ENCODE data around the gene ETS2.

ETS2 gene

DNA sequence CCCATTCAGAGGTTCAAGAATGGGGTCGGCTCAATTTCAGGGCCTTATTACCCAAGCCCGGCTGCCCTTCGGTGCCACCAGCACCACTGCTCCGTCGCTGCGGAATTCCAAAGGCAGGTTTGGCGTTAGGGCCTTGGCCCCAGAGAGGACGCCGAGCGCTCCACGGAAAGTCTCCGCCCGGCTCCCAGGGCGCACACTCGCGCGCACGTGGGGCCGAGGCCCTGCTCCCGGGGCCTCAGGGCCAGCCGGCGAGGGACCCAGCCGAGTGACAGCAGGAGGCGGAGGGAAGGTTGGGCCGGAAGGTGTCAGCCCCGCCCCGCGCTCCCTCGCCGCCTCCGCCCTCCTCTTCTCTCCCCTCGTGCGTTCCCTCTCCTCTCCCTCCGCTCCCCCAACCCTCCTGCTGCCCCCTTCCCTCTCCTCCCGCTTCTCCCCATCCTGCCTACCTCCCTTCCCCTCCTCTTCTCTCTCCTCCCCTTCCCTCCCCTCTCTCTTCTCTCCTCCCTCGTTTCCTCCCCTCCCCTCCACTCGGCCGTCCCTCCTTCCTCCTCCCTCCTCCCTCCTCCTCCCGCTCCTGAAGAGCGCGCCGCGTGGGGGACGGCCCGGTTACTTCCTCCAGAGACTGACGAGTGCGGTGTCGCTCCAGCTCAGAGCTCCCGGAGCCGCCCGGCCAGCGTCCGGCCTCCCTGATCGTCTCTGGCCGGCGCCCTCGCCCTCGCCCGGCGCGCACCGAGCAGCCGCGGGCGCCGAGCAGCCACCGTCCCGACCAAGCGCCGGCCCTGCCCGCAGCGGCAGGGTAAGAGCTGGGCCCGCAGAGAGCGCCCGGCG, at the start of gene ETS2:
Gene ETS2, plus strand, starts transcription at position 602 of the 825 bp plus-strand sequence. CDS start 4,106 bp downstream, outside the sequence.
- H3K4me3 ChIP-seq (ENCODE audit: low read depth, low read length) = peak within 1 kb of the TSS; percentile 80
- peaks cover 16% of the 10 kb centered on the region for H3K4me1 ChIP-seq (ENCODE audit: control insufficient read depth, insufficient read depth, low read length)

DNA sequence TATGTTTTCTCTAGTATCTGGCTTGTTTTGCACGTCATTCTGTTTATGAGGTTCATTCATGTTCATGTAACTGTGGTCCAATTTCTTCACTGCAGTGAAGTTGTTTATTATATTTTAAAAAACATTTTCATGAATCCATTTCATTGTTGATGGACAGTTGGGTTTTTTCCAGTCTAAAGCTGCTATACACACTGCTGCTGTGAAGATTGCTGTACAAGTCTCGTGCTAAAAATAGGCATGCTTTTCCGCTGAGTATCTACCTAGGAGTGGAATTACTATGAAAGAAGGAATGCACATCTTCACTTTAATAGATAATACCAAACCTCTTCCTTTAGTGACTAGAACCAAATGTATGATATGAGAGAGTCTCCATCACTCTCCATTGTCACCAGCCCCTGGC, 49.0 kb upstream of the ETS2 start:
- Histone ChIP-seq H3K9me3 (ENCODE audit: control insufficient read depth, insufficient read depth, low read length) (no peaks in the 10 kb centered on the region), H3K4me1 (ENCODE audit: control insufficient read depth, insufficient read depth, low read length) (no peaks in the 10 kb centered on the region), H3K9ac (ENCODE audit: low read depth, low read length) (no peak overlapping the region), H3K36me3 (ENCODE audit: control insufficient read depth, insufficient read depth, low read length) (no peaks in the 10 kb centered on the region), H3K27me3 (ENCODE audit: control insufficient read depth, insufficient read depth, low read length) (peaks cover 31% of the 10 kb centered on the region), H3K4me3 (ENCODE audit: low read depth, low read length) (no peak overlapping the region)

More for the DNA sequence above, at the start of gene ETS2:
- H3K27me3 ChIP-seq (ENCODE audit: control insufficient read depth, insufficient read depth, low read length) = peaks cover 23% of the 10 kb centered on the region
- H3K9ac ChIP-seq (ENCODE audit: low read depth, low read length) = peak within 1 kb of the TSS; percentile 65
- H3K9me3 ChIP-seq (ENCODE audit: control insufficient read depth, insufficient read depth, low read length) = no peaks in the 10 kb centered on the region
- no peaks in the 10 kb centered on the region for H3K36me3 ChIP-seq (ENCODE audit: control insufficient read depth, insufficient read depth, low read length)

DNA sequence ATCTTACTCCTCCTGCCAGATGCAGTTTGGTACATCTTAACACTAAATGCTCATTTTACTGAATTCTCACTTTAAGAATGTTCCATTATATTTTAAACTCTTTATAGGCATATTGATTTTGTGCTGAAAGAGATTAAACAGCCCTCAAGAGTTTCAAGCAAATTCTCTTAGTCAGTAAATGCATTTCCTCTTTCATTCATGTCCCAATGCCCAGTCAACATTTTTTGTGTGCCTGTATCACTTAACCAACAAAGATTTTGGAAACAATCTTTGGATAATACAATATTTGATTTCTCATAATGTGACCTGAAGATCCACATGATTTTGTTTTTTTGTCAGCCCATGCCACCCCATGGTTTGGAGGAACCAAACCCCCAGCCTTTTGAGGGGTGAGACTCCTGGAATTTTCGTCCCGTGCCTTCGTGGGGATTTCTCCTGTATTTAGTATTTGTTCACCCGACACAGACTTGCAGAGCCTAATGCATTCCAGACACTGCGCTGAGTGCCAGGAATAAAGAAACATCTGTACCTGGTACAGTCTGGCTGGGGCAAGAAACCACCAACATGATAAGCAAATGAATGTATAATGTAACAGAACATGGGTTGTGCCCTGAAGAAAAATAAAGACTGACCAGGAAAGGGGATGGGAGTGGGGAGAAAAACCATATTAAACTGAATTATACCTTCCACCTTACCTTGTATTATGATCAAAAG, 47.1 kb upstream of the ETS2 start:
- H3K4me1 ChIP-seq (ENCODE audit: control insufficient read depth, insufficient read depth, low read length) = no peaks in the 10 kb centered on the region
- no peak overlapping the region for H3K4me3 ChIP-seq (ENCODE audit: low read depth, low read length)
- H3K36me3 ChIP-seq (ENCODE audit: control insufficient read depth, insufficient read depth, low read length) = no peaks in the 10 kb centered on the region
- no peaks in the 10 kb centered on the region for H3K9me3 ChIP-seq (ENCODE audit: control insufficient read depth, insufficient read depth, low read length)
- no peak overlapping the region for H3K9ac ChIP-seq (ENCODE audit: low read depth, low read length)
- H3K27me3 ChIP-seq (ENCODE audit: control insufficient read depth, insufficient read depth, low read length) = peaks cover 32% of the 10 kb centered on the region

DNA sequence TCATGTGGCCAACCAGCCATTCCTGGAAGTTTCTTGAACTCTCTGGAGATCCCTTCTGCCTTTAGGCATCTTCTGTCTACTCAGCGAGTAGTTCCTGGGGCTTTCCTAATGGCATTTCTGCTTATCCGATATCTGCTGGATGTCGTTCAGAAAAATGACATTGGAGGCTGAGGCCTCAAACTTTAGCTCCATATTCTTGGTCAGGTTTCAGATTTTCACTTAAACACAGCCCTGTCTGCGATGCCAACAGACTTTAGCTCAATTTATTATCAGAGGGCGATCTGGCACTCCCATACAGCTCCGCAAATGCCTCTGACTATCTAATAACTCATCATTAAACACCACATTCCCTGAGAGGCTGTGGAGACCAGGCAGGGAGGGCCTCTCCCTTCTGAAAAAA, 46.3 kb upstream of the ETS2 start:
- H3K36me3 ChIP-seq (ENCODE audit: control insufficient read depth, insufficient read depth, low read length) = no peaks in the 10 kb centered on the region
- peaks cover 32% of the 10 kb centered on the region for H3K27me3 ChIP-seq (ENCODE audit: control insufficient read depth, insufficient read depth, low read length)
- H3K4me3 ChIP-seq (ENCODE audit: low read depth, low read length) = no peak overlapping the region
- H3K9me3 ChIP-seq (ENCODE audit: control insufficient read depth, insufficient read depth, low read length) = no peaks in the 10 kb centered on the region
- H3K9ac ChIP-seq (ENCODE audit: low read depth, low read length) = no peak overlapping the region
- no peaks in the 10 kb centered on the region for H3K4me1 ChIP-seq (ENCODE audit: control insufficient read depth, insufficient read depth, low read length)

DNA sequence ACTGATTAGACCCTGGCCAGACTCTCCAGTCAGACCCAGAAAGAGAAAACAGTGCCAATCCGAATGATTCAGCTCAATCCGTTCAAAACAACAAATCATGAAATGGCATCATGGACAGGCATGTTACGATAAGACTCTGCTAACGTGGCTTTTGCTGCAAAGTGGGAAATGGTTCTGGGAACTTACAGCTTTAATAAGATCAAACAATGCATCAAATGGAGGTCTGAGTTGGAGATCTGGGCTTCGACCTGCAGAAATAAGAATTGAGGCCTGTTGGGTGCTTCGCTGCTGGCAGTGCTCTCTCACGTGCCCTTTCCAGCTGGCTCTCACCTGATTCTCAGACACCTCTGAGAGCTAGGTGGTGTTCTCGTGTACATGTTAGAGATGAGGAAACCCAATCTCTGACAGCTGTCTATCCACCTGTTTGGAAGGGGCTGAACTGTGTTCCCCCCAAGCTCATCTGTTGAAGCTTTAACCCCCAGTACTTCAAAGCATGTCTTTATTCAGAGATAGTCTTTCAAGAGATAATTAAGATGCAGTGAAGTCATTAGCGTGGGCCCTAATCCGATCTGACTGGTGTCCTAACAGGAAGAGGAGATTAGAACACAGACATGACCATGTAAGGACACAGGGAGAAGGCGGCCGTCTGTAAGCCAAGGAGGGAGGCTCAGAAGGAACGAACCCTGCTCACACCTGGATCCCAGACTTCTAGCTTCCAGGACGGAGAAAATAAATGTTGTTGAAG, 45.5 kb upstream of the ETS2 start:
- no peak overlapping the region for H3K4me3 ChIP-seq (ENCODE audit: low read depth, low read length)
- no peaks in the 10 kb centered on the region for H3K4me1 ChIP-seq (ENCODE audit: control insufficient read depth, insufficient read depth, low read length)
- H3K27me3 ChIP-seq (ENCODE audit: control insufficient read depth, insufficient read depth, low read length) = peaks cover 32% of the 10 kb centered on the region
- H3K9ac ChIP-seq (ENCODE audit: low read depth, low read length) = no peak overlapping the region
- H3K9me3 ChIP-seq (ENCODE audit: control insufficient read depth, insufficient read depth, low read length) = peaks cover under 1% of the 10 kb centered on the region
- no peaks in the 10 kb centered on the region for H3K36me3 ChIP-seq (ENCODE audit: control insufficient read depth, insufficient read depth, low read length)

DNA sequence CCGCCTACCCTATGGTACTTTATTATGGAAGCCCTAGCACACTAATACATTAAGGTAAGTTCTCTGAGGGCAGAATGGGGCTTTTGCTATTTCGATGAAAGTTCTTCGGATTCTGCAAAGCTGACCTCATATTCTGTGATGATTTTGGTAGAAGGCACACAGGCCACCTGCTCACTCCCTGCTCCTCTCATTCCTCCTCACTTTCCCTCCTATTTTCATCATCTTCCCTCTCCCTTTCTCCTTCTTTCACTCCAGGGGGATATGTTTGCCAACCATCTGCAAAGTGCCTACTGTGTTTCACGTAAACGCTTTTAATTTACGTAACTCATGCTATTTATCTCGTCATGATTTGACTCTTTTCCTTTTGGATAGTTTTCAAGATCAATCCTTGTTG, 45.0 kb upstream of the ETS2 start:
- Histone ChIP-seq H3K36me3 (ENCODE audit: control insufficient read depth, insufficient read depth, low read length) (no peaks in the 10 kb centered on the region), H3K9ac (ENCODE audit: low read depth, low read length) (no peak overlapping the region), H3K4me3 (ENCODE audit: low read depth, low read length) (no peak overlapping the region), H3K4me1 (ENCODE audit: control insufficient read depth, insufficient read depth, low read length) (no peaks in the 10 kb centered on the region), H3K9me3 (ENCODE audit: control insufficient read depth, insufficient read depth, low read length) (peaks cover 5% of the 10 kb centered on the region), H3K27me3 (ENCODE audit: control insufficient read depth, insufficient read depth, low read length) (peaks cover 32% of the 10 kb centered on the region)

DNA sequence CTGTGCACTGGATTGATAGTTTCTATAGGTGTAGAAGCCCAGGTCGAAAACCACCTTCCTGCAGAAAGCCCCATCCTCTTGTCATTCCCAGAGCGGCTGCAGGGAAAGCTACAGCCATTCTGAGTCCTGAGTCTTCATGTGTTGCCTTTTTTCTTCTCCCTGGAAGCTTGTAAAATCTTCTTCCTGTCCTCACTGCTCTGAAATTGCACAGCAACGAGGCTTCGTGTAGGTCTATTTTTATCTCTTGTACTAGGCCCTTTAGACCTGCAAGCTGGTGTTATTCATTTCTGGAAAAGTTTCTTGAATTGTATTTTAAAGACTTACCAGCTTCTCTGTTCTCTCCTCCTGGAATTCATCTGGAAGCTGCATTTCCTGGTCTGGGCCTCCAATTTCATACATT, 44.2 kb upstream of the ETS2 start:
- peaks cover 32% of the 10 kb centered on the region for H3K27me3 ChIP-seq (ENCODE audit: control insufficient read depth, insufficient read depth, low read length)
- no peak overlapping the region for H3K9ac ChIP-seq (ENCODE audit: low read depth, low read length)

DNA sequence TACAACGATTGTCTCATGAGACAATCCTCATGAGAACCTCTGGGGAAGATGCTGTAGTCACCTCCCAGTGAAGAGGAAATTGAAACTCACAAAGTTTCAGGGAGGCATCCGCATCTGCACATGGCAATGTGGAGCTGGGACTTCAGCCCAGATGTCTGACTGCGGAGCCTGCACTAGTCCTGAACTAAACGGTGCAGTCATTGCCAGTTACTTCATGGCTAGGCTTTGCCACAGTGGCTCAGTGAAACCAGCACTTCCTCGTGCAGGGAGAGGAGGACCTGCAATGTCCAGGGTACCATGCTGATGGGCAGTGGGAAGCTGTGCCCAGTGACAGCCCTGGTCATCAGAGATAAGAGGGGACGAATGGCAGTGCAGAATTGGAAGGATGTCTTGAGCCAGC, 40.7 kb upstream of the ETS2 start:
- Histone ChIP-seq H3K4me3 (ENCODE audit: low read depth, low read length) (no peak overlapping the region), H3K9me3 (ENCODE audit: control insufficient read depth, insufficient read depth, low read length) (peaks cover 5% of the 10 kb centered on the region), H3K36me3 (ENCODE audit: control insufficient read depth, insufficient read depth, low read length) (no peaks in the 10 kb centered on the region), H3K9ac (ENCODE audit: low read depth, low read length) (no peak overlapping the region), H3K4me1 (ENCODE audit: control insufficient read depth, insufficient read depth, low read length) (no peaks in the 10 kb centered on the region), H3K27me3 (ENCODE audit: control insufficient read depth, insufficient read depth, low read length) (peaks cover 14% of the 10 kb centered on the region)

More for the DNA sequence above, 44.2 kb upstream of the ETS2 start:
- H3K9me3 ChIP-seq (ENCODE audit: control insufficient read depth, insufficient read depth, low read length) = peaks cover 5% of the 10 kb centered on the region
- no peaks in the 10 kb centered on the region for H3K36me3 ChIP-seq (ENCODE audit: control insufficient read depth, insufficient read depth, low read length)
- H3K4me3 ChIP-seq (ENCODE audit: low read depth, low read length) = no peak overlapping the region
- no peaks in the 10 kb centered on the region for H3K4me1 ChIP-seq (ENCODE audit: control insufficient read depth, insufficient read depth, low read length)

DNA sequence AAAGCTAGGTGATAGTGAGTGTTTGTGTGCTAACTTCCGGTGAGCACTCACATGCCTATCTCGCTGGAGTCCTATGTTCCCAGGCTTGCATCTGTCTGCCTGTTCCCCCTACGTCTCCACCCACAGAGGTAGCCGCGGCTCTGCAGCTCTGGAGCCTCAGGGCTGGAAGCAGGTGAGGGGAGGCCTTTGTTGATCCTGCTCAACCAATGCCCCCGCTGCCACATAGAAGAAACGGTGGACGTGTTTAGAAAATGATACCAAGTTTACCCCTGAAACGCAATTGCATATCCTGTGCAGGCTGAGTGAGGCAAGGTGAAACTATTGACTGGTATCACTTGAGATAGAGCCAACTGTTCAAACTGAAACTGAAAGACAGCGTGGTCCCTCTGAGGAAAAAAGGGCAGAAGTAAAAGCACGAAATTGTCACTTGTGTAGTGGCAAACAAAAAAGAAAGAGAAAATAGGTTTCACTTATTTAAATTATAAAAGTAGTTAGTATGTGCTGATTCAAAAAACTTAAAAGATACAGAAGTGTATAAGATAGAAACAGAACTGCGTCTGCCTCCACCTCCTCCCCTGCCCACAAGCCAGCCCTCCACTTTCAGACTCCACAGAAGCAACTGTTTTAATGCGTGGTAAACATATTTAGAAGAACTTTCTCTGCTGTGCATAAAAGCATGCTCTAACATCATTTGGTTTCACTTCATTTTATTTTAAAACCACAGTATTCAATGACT, 38.6 kb upstream of the ETS2 start:
- Histone ChIP-seq H3K27me3 (ENCODE audit: control insufficient read depth, insufficient read depth, low read length) (no peaks in the 10 kb centered on the region), H3K9ac (ENCODE audit: low read depth, low read length) (no peak overlapping the region), H3K9me3 (ENCODE audit: control insufficient read depth, insufficient read depth, low read length) (peaks cover 5% of the 10 kb centered on the region), H3K36me3 (ENCODE audit: control insufficient read depth, insufficient read depth, low read length) (no peaks in the 10 kb centered on the region), H3K4me1 (ENCODE audit: control insufficient read depth, insufficient read depth, low read length) (no peaks in the 10 kb centered on the region), H3K4me3 (ENCODE audit: low read depth, low read length) (no peak overlapping the region)

DNA sequence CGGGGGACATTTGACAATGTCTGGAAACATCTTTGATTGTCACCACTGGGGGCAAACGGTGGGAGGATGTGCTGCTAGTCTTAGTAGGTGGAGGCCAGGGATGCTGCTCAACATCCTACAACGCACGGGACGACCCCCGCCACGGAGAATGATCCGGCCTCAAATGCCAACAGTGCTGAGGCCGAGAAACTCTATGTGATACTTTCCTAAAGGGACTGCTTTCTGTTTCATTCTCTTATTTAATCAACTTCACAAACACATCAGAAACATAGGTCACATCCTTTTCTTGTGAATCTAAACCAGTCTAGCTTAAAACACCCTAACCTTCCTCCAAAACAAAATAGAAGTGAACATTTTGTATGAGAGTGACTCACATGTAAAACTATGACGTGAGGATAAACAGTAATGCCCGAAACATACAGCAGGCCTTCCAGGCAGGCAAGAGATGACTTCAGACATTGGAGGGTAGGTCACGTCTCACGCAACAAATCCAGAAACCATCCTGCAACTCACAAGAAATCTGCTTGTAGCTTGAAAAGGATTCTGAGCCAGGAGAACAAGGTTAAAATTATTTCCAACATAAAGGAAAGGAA, 37.2 kb upstream of the ETS2 start:
- H3K4me1 ChIP-seq (ENCODE audit: control insufficient read depth, insufficient read depth, low read length) = no peaks in the 10 kb centered on the region
- no peaks in the 10 kb centered on the region for H3K36me3 ChIP-seq (ENCODE audit: control insufficient read depth, insufficient read depth, low read length)
- no peak overlapping the region for H3K9ac ChIP-seq (ENCODE audit: low read depth, low read length)
- peaks cover 5% of the 10 kb centered on the region for H3K9me3 ChIP-seq (ENCODE audit: control insufficient read depth, insufficient read depth, low read length)
- H3K27me3 ChIP-seq (ENCODE audit: control insufficient read depth, insufficient read depth, low read length) = no peaks in the 10 kb centered on the region
- no peak overlapping the region for H3K4me3 ChIP-seq (ENCODE audit: low read depth, low read length)
